Thyroid gland (tissue), 4 donors: ENCODE results near the gene CGA.

ENCODE experiments used
- CTCF ChIP-seq, 6 experiments: fragments of 200-600 bp in 3 of 6; fragments of 450-650 bp in 3 of 6; sonication (generic) in 3 of 6; IDR thresholded peaks; one replicate each; pipeline ENCODE4 v1.5.1; 2016 to 2019; ENCODE audit warnings: antibody characterized with exemption in 6 of 6, mild to moderate bottlenecking in 2 of 6, inconsistent platforms in 1 of 6, moderate library complexity in 1 of 6
- POLR2A ChIP-seq, 2 donors: fragments of 450-650 bp; IDR thresholded peaks; one replicate each; pipeline ENCODE4 v1.6.1; 2017; ENCODE audit warnings: antibody characterized with exemption in 2 of 2, mild to moderate bottlenecking in 2 of 2, moderate library complexity in 1 of 2

- TF ChIP-seq CTCF (IDR thresholded peaks at IDR 0.05) (no peak), POLR2A (IDR thresholded peaks at IDR 0.05) (no peak)
These were observed 1.3 kb downstream of the CGA start for GRCh38 chr6:87093651-87094050.
